NCI-H2081 (cell line): Measurements from ENCODE around the gene CEP78.
"Not testable (repeated sequence)": the region's sequence is repeated elsewhere in the genome, so short reads cannot be mapped to it uniquely, and the experiment has no call there.

Experiments
- DNase-seq, 2 experiments: peaks; one replicate each; lab custom pipeline; 2025; lab: John Stamatoyannopoulos, UW

The CEP78 gene

GRCh38 chr9:78235762-78236550 lies at the start of gene CEP78:
CEP78 (plus strand) TSS chr9:78236075; CDS start chr9:78236351, 276 bp downstream.
- peak; percentile 90 to 95 for DNase-seq

- DNase-seq = no peak
Measured at GRCh38 chr9:78187763-78188484, 48.0 kb upstream of the CEP78 start.

- no peak for DNase-seq
Measured at GRCh38 chr9:78188594-78188993, 47.3 kb upstream of the CEP78 start.

GRCh38 chr9:78189001-78189400 lies 46.9 kb upstream of the CEP78 start:
- no peak for DNase-seq

GRCh38 chr9:78189461-78189860 lies 46.4 kb upstream of the CEP78 start:
- DNase-seq = no peak

- no peak for DNase-seq
Measured at GRCh38 chr9:78191931-78192330, 43.9 kb upstream of the CEP78 start.

- DNase-seq = no peak
Measured at GRCh38 chr9:78196258-78196657, 39.6 kb upstream of the CEP78 start.

GRCh38 chr9:78201158-78201777 lies 34.6 kb upstream of the CEP78 start:
- DNase-seq = not testable (repeated sequence)

- no peak for DNase-seq
Measured at GRCh38 chr9:78207319-78207718, 28.6 kb upstream of the CEP78 start.

- DNase-seq = no peak
Measured at GRCh38 chr9:78207901-78208300, 28.0 kb upstream of the CEP78 start.

- no peak for DNase-seq
Measured at GRCh38 chr9:78209127-78209526, 26.7 kb upstream of the CEP78 start.

GRCh38 chr9:78210841-78211301 lies 25.0 kb upstream of the CEP78 start:
- DNase-seq = no peak

- DNase-seq = no peak
Measured at GRCh38 chr9:78212868-78213267, 23.0 kb upstream of the CEP78 start.

- peak in 1 of 2 experiments; percentile 10 for DNase-seq
Measured at GRCh38 chr9:78213712-78214111, 22.2 kb upstream of the CEP78 start.

GRCh38 chr9:78214492-78214891 lies 21.4 kb upstream of the CEP78 start:
- no peak for DNase-seq

- DNase-seq = no peak
Measured at GRCh38 chr9:78215706-78216105, 20.2 kb upstream of the CEP78 start.

GRCh38 chr9:78218890-78219289 lies 17.0 kb upstream of the CEP78 start:
- DNase-seq = no peak

- no peak for DNase-seq
Measured at GRCh38 chr9:78221425-78221824, 14.4 kb upstream of the CEP78 start.

GRCh38 chr9:78221841-78222240 lies 14.0 kb upstream of the CEP78 start:
- not testable (repeated sequence) for DNase-seq

- DNase-seq = no peak
Measured at GRCh38 chr9:78230761-78231160, 5.1 kb upstream of the CEP78 start.

GRCh38 chr9:78232471-78232870 lies 3.4 kb upstream of the CEP78 start:
- not testable (repeated sequence) for DNase-seq

- DNase-seq = no peak
Measured at GRCh38 chr9:78234810-78235209, 1.1 kb upstream of the CEP78 start.

- DNase-seq = no peak
Measured at GRCh38 chr9:78235256-78235761, 566 bp upstream of the CEP78 start.
